Erythroblast (primary cell): ENCODE data around the gene WDR12.

Experiments
- GATA1 ChIP-seq: IDR thresholded peaks from 2 replicates; pipeline ENCODE4 v1.6.1; 2011; ENCODE audit warnings: low read depth, mild to moderate bottlenecking, control low read depth, low read length, moderate library complexity
- POLR2A ChIP-seq: IDR thresholded peaks from 2 replicates; pipeline ENCODE4 v1.6.1; 2011; ENCODE audit warnings: mild to moderate bottlenecking, low read length

- TF ChIP-seq POLR2A (no peak), GATA1 (no peak)
Observed at GRCh38 chr2:202841090-202841867, 70.2 kb downstream of the WDR12 start.
